ENCODE data around the gene SESN1.

DNA sequence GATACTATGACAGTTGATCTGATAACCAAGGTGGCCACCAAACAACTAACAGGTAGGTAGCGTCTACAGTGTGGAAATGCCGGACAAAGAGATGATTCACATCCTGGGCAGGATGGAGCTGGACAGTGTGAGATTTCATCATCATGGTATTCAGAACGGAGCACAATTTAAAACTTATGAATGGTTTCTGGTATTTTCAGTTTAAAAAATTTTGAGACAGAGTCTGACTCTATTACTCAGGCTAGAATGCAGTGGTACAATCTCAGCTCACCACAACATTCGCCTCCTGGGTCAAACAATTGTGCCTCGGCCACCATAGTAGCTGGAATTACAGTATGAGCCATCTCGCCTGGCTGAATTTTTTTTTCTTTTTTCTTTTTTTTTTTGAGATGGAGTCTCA, 44.5 kb upstream of the SESN1 start:
- TF ChIP-seq EZH2phosphoT487 (IDR thresholded peaks at IDR 0.05; ENCODE audit: low read length) = no peak
- TF ChIP-seq, protein P1, sequence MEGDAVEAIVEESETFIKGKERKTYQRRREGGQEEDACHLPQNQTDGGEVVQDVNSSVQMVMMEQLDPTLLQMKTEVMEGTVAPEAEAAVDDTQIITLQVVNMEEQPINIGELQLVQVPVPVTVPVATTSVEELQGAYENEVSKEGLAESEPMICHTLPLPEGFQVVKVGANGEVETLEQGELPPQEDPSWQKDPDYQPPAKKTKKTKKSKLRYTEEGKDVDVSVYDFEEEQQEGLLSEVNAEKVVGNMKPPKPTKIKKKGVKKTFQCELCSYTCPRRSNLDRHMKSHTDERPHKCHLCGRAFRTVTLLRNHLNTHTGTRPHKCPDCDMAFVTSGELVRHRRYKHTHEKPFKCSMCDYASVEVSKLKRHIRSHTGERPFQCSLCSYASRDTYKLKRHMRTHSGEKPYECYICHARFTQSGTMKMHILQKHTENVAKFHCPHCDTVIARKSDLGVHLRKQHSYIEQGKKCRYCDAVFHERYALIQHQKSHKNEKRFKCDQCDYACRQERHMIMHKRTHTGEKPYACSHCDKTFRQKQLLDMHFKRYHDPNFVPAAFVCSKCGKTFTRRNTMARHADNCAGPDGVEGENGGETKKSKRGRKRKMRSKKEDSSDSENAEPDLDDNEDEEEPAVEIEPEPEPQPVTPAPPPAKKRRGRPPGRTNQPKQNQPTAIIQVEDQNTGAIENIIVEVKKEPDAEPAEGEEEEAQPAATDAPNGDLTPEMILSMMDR (IDR thresholded peaks at IDR 0.05; ENCODE audit: low read length) = no peak
